Heart left ventricle (tissue), 13 donors: ENCODE results near the gene RAB4B.
"Not testable (repeated sequence)": the region's sequence is repeated elsewhere in the genome, so short reads cannot be mapped to it uniquely, and the experiment has no call there.

ENCODE experiments used
- POLR2A ChIP-seq, 2 donors: fragments of 450-650 bp; IDR thresholded peaks; one replicate each; pipeline ENCODE4 v1.6.1; 2017; ENCODE audit warnings: antibody characterized with exemption in 2 of 2, mild to moderate bottlenecking in 2 of 2, moderate library complexity in 2 of 2
- TF ChIP-seq, protein P1 (sequence below), 12 donors: fragments of 200-600 bp; sonication (generic) in 4 of 12; IDR thresholded peaks; one replicate each; pipeline versions ENCODE4 v1.5.0 to v1.8.0; 2018 to 2022; ENCODE audit warnings: antibody characterized with exemption in 12 of 12, mild to moderate bottlenecking in 5 of 12
- donor health status: ischemic (EF 13 %, LVEDD 7.1; RV severe dilation, severe dysfunction).
- donor health status: DM: no; HTN: yes; CAD: no.
- donor health status: DM: no; HTN: no; CAD: no.
- donor health status: ischemic (EF 25% LVEDD 6.9; RV normal size, moderate dysfunction).
- donor health status: ischemic (EF 25% LVEDD 5.7; RV mildly dilated, moderate dysfunction).
- donor health status: ischemic (EF 35%, LVEDD 5.7; RV mildly dilated, moderate dysfunction).
- donor health status: nonischemic (EF 11% LVEDD 7.7; RV severe dilation, severe dysfunction).
- donor health status: DM: yes; HTN: yes; CAD: no.
- donor health status: PGD.
- donor health status: ischemic (EF 29% LVEDD 5.4; RV normal size, mild dysfunction).
- donor health status: nonischemic (EF 23%, LVEDD 6.1; RV moderate dilation, normal function).

DNA sequence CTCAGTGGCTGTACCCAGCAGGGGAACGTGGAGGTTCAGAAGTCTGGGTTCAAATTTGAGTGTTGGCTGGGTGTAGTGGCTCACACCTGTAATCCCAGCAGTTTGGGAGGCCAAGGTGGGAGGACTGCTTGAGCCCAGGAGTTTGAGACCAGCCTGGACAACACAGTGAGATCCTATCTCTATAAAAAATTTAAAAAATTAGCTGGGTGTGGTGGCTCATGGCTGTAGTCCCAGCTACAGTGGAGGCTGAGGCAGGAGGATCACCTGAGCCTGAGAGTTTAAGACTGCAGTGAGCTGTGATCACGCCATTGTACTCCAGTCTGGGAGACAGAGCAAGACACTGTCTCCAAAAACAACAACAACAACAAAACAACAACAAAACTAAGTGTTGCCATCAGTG, 6.1 kb downstream of the RAB4B start:
- TF ChIP-seq, protein P1, sequence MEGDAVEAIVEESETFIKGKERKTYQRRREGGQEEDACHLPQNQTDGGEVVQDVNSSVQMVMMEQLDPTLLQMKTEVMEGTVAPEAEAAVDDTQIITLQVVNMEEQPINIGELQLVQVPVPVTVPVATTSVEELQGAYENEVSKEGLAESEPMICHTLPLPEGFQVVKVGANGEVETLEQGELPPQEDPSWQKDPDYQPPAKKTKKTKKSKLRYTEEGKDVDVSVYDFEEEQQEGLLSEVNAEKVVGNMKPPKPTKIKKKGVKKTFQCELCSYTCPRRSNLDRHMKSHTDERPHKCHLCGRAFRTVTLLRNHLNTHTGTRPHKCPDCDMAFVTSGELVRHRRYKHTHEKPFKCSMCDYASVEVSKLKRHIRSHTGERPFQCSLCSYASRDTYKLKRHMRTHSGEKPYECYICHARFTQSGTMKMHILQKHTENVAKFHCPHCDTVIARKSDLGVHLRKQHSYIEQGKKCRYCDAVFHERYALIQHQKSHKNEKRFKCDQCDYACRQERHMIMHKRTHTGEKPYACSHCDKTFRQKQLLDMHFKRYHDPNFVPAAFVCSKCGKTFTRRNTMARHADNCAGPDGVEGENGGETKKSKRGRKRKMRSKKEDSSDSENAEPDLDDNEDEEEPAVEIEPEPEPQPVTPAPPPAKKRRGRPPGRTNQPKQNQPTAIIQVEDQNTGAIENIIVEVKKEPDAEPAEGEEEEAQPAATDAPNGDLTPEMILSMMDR (IDR thresholded peaks at IDR 0.05), result not testable (repeated sequence)
- not testable (repeated sequence) for TF ChIP-seq POLR2A (IDR thresholded peaks at IDR 0.05)
